Astrocyte (in vitro differentiated cells and primary cell): Measurements from ENCODE around the gene FUT8. TPM values are rescaled to one million over a fixed set of nuclear protein-coding genes. Genes with fewer than 3 reads are reported as not detected.

Experiments
- DNase-seq: peaks from one replicate; pipeline ENCODE4 v3.0.0-alpha.2; 2010; ENCODE audit warnings: low read depth
- FAIRE-seq: peaks from 2 replicates; lab custom pipeline; 2011; peaks lifted over from hg19 to GRCh38; lab: Jason Lieb, UNC
- H2AFZ ChIP-seq: 2 replicates; pipeline ENCODE4 v1.6.0; 2012; ENCODE audit warnings: low read depth, low read length, inconsistent platforms
- H3K27ac ChIP-seq: 2 replicates; pipeline ENCODE4 v1.5.1; 2011; ENCODE audit warnings: low read depth, low read length, inconsistent platforms
- H3K27me3 ChIP-seq: 2 replicates; pipeline ENCODE4 v1.6.0; 2011; ENCODE audit warnings: low read length, inconsistent platforms; ENCODE audit not compliant: insufficient read depth
- H3K36me3 ChIP-seq: 2 replicates; pipeline ENCODE4 v1.5.1; 2011; ENCODE audit warnings: low read length, inconsistent platforms; ENCODE audit not compliant: insufficient read depth
- H3K4me1 ChIP-seq: 2 replicates; pipeline ENCODE4 v1.5.1; 2011; ENCODE audit warnings: low read length, inconsistent platforms; ENCODE audit not compliant: insufficient read depth
- H3K4me2 ChIP-seq: 2 replicates; pipeline ENCODE4 v1.6.0; 2012; ENCODE audit warnings: low read length, inconsistent platforms
- H3K4me3 ChIP-seq: 2 replicates; pipeline ENCODE4 v1.5.1; 2011; ENCODE audit warnings: low read depth, mild to moderate bottlenecking, low read length, inconsistent platforms; ENCODE audit not compliant: insufficient read depth
- H3K79me2 ChIP-seq: 2 replicates; pipeline ENCODE4 v1.6.0; 2012; ENCODE audit warnings: mild to moderate bottlenecking, low read length, inconsistent platforms; ENCODE audit not compliant: insufficient read depth
- H3K9ac ChIP-seq: 2 replicates; pipeline ENCODE4 v1.6.0; 2012; ENCODE audit warnings: mild to moderate bottlenecking, low read length, inconsistent platforms
- H3K9me3 ChIP-seq: 2 replicates; pipeline ENCODE4 v1.5.1; 2012; ENCODE audit warnings: low read depth, mild to moderate bottlenecking, low read length, inconsistent platforms; ENCODE audit not compliant: insufficient read depth
- H4K20me1 ChIP-seq: 2 replicates; pipeline ENCODE4 v1.6.0; 2012; ENCODE audit warnings: low read length, inconsistent platforms; ENCODE audit not compliant: insufficient read depth
- H3K27ac Mint-ChIP-seq: one replicate; pipeline ENCODE4 v1.8.0; 2021; ENCODE audit warnings: mild to moderate bottlenecking, mixed read lengths; ENCODE audit not compliant: unreplicated experiment
- H3K27me3 Mint-ChIP-seq: one replicate; pipeline ENCODE4 v1.8.0; 2021; ENCODE audit warnings: low read depth, mixed read lengths; ENCODE audit not compliant: unreplicated experiment
- H3K36me3 Mint-ChIP-seq: one replicate; pipeline ENCODE4 v1.8.0; 2021; ENCODE audit warnings: low read depth, mixed read lengths; ENCODE audit not compliant: unreplicated experiment
- H3K4me1 Mint-ChIP-seq: one replicate; pipeline ENCODE4 v1.8.0; 2021; ENCODE audit warnings: low read depth, mixed read lengths; ENCODE audit not compliant: unreplicated experiment
- H3K4me3 Mint-ChIP-seq: one replicate; pipeline ENCODE4 v1.8.0; 2021; ENCODE audit warnings: mild to moderate bottlenecking, moderate library complexity, mixed read lengths; ENCODE audit not compliant: unreplicated experiment
- H3K9me3 Mint-ChIP-seq: one replicate; pipeline ENCODE4 v1.8.0; 2021; ENCODE audit warnings: mild to moderate bottlenecking, mixed read lengths; ENCODE audit not compliant: unreplicated experiment
- CTCF ChIP-seq: IDR thresholded peaks from 2 replicates; pipeline ENCODE4 v1.5.1; 2011; ENCODE audit warnings: low read depth, mild to moderate bottlenecking, inconsistent platforms, low read length, moderate library complexity; ENCODE audit not compliant: insufficient read depth
- EZH2 ChIP-seq: IDR thresholded peaks from 2 replicates; pipeline ENCODE4 v1.6.1; 2012; ENCODE audit warnings: mild to moderate bottlenecking, low read length, inconsistent platforms; ENCODE audit not compliant: insufficient read depth
- total RNA-seq: library from RNA; stranded (reverse); gene quantifications from 2 replicates; pipeline ENCODE4 v1.2.1, GENCODE V29; 2021

FUT8 gene
- total RNA-seq, 1 donor from 2014 or later, result 52.7 TPM

GRCh38 chr14:65604535-65604934 is 192.0 kb downstream of the FUT8 start:
- no peaks in the 10 kb centered on the region for H3K4me1 ChIP-seq

GRCh38 chr14:65604936-65605335 is 192.4 kb downstream of the FUT8 start:
- H3K36me3 ChIP-seq, result no peaks in the 10 kb centered on the region
- H3K9ac ChIP-seq, result no peak overlapping the region
- FAIRE-seq (no peak), DNase-seq (no peak)
- H3K27me3 ChIP-seq, result no peaks in the 10 kb centered on the region
- TF ChIP-seq EZH2, result no peak
- peak; percentile 6 for TF ChIP-seq CTCF
- no peak overlapping the region for H3K4me3 ChIP-seq
- Mint-ChIP-seq H3K4me1 (peaks cover 4% of the 10 kb centered on the region), H3K27ac (no peak overlapping the region), H3K9me3 (no peaks in the 10 kb centered on the region), H3K4me3 (no peak overlapping the region), H3K27me3 (no peaks in the 10 kb centered on the region), H3K36me3 (no peaks in the 10 kb centered on the region)
- H3K27ac ChIP-seq, result no peak overlapping the region
- H3K79me2 ChIP-seq, result peaks cover 35% of the 10 kb centered on the region
- no peaks in the 10 kb centered on the region for H3K9me3 ChIP-seq
- H3K4me2 ChIP-seq, result no peak overlapping the region
- H4K20me1 ChIP-seq, result peaks cover 10% of the 10 kb centered on the region
- H2AFZ ChIP-seq, result no peak overlapping the region
- H3K4me1 ChIP-seq, result no peaks in the 10 kb centered on the region

More at GRCh38 chr14:65604535-65604934, 192.0 kb downstream of the FUT8 start:
- Mint-ChIP-seq H3K9me3 (no peaks in the 10 kb centered on the region), H3K36me3 (no peaks in the 10 kb centered on the region), H3K27me3 (no peaks in the 10 kb centered on the region), H3K4me3 (no peak overlapping the region), H3K27ac (no peak overlapping the region), H3K4me1 (peaks cover 8% of the 10 kb centered on the region)
- no peak overlapping the region for H3K9ac ChIP-seq
- peaks cover 10% of the 10 kb centered on the region for H4K20me1 ChIP-seq
- H2AFZ ChIP-seq, result no peak overlapping the region
- no peaks in the 10 kb centered on the region for H3K9me3 ChIP-seq
- no peak overlapping the region for H3K4me2 ChIP-seq
- H3K4me3 ChIP-seq, result no peak overlapping the region
- DNase-seq, result no peak
- no peaks in the 10 kb centered on the region for H3K36me3 ChIP-seq
- peaks cover 36% of the 10 kb centered on the region for H3K79me2 ChIP-seq
- no peak for FAIRE-seq
- no peak overlapping the region for H3K27ac ChIP-seq
- no peak for TF ChIP-seq CTCF
- TF ChIP-seq EZH2, result no peak
- H3K27me3 ChIP-seq, result no peaks in the 10 kb centered on the region

- no peak for FAIRE-seq
- Histone ChIP-seq H3K9me3 (no peaks in the 10 kb centered on the region), H3K9ac (no peak overlapping the region), H3K27ac (no peak overlapping the region), H3K4me3 (no peak overlapping the region), H3K79me2 (peaks cover 33% of the 10 kb centered on the region), H2AFZ (no peak overlapping the region), H4K20me1 (peaks cover 7% of the 10 kb centered on the region), H3K4me2 (no peak overlapping the region), H3K4me1 (no peaks in the 10 kb centered on the region), H3K36me3 (no peaks in the 10 kb centered on the region), H3K27me3 (no peaks in the 10 kb centered on the region)
- H3K36me3 Mint-ChIP-seq, result no peaks in the 10 kb centered on the region
- TF ChIP-seq CTCF, result no peak
- no peak for TF ChIP-seq EZH2
- DNase-seq, result no peak
- no peaks in the 10 kb centered on the region for H3K4me1 Mint-ChIP-seq
- no peak overlapping the region for H3K27ac Mint-ChIP-seq
- no peaks in the 10 kb centered on the region for H3K9me3 Mint-ChIP-seq
- H3K27me3 Mint-ChIP-seq, result no peaks in the 10 kb centered on the region
- no peak overlapping the region for H3K4me3 Mint-ChIP-seq
Observed at GRCh38 chr14:65606460-65606859, 193.9 kb downstream of the FUT8 start.
